ENCODE data around the gene C9. TPM values are rescaled to one million over a fixed set of nuclear protein-coding genes. Genes with fewer than 3 reads are reported as not detected.

Gene C9
- total and polyA plus RNA-seq, 3 experiments from 2014 or later = not detected

DNA sequence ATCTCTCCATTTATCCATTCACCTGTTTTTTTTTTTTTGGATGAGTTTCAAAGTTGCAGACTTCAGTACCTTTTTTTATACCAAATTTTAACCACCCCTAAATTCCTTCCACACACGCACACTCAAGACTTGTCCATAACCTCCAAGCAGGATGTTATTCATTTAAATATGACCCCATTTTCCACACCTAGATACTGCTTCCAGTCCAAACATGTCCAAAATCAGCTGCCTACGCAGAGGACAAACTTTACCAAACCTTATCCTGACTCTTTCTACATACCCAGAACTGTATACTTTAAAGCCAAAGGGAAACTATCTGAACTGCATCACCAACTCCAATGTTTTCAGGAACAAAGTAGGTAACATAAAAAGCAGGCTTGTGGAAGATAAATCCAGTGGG is 108.9 kb downstream of the C9 start:
- ChIA-PET POLR2A (no interaction called here), CTCF (interaction anchor here (0.9 kb wide), 1 partner anchor 17 kb away, joined by 4 read pairs; no protein-coding TSS in a partner anchor)
- no peak overlapping the region for H3K4me3 ChIP-seq (ENCODE audit: low read length)
- H3K36me3 ChIP-seq (ENCODE audit: insufficient read depth, low read length) = no peaks in the 10 kb centered on the region
- peaks cover 10% of the 10 kb centered on the region for H3K4me1 ChIP-seq (ENCODE audit: insufficient read depth, low read length)
- Mint-ChIP-seq H3K4me1 (peaks cover 45 to 69% (median 51%) of the 10 kb centered on the region in 3 donors), H3K36me3 (peaks cover 3 to 8% (median 5%) of the 10 kb centered on the region in 3 donors), H3K9me3 (no peaks in the 10 kb centered on the region), H3K27me3 (peaks cover 0 to 2% of the 10 kb centered on the region in 2 donors), H3K4me3 (peak overlapping the region in 1 of 7 donors; percentile 1), H3K27ac (peak overlapping the region in 3 of 8 donors; percentile 61 to 89 (median 68))
- no peaks in the 10 kb centered on the region for H3K9me3 ChIP-seq (ENCODE audit: low read length)
- no peaks in the 10 kb centered on the region for H3K27me3 ChIP-seq (ENCODE audit: insufficient read depth, low read length, poor library complexity, severe bottlenecking)
- no peak for DNase-seq
- no peak overlapping the region for H3K27ac ChIP-seq (ENCODE audit: low read depth, low read length)

DNA sequence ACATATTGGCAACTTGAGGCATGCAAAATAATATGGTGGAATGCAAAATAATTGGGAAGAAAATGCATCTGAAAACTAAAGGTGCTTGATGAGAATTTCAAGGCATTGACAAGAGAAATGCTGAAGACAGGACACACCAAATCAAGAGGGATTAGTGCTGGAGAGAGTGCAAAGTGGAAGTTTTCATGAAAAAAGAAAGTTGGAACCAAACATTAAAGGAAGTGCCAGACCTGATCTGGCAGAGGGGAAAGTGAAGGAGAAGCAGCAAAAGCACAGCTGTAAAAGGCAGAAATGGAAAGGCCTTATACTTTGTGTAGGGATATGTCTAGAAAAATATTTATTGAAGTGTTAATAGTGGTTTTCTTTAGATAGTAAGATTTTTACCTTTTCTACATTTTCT is 109.6 kb downstream of the C9 start:
- no peaks in the 10 kb centered on the region for H3K9me3 ChIP-seq (ENCODE audit: low read length)
- peaks cover 40 to 67% (median 47%) of the 10 kb centered on the region in 3 donors for H3K4me1 Mint-ChIP-seq
- H3K4me1 ChIP-seq (ENCODE audit: insufficient read depth, low read length) = peaks cover 10% of the 10 kb centered on the region
- peak overlapping the region in 6 of 8 donors; percentile 2 to 75 (median 12) for H3K27ac Mint-ChIP-seq
- no peak overlapping the region for H3K27ac ChIP-seq (ENCODE audit: low read depth, low read length)
- H3K36me3 Mint-ChIP-seq = peaks cover 9 to 15% (median 12%) of the 10 kb centered on the region in 3 donors
- no peaks in the 10 kb centered on the region for H3K27me3 Mint-ChIP-seq
- DNase-seq = no peak
- H3K4me3 ChIP-seq (ENCODE audit: low read length) = no peak overlapping the region
- H3K36me3 ChIP-seq (ENCODE audit: insufficient read depth, low read length) = no peaks in the 10 kb centered on the region
- H3K27me3 ChIP-seq (ENCODE audit: insufficient read depth, low read length, poor library complexity, severe bottlenecking) = no peaks in the 10 kb centered on the region
- no peaks in the 10 kb centered on the region for H3K9me3 Mint-ChIP-seq
- H3K4me3 Mint-ChIP-seq = peak overlapping the region in 2 of 7 donors; percentile 34 to 48
- ChIA-PET CTCF (interaction anchor here (0.9 kb wide), 1 partner anchor 18 kb away, joined by 4 read pairs; no protein-coding TSS in a partner anchor), POLR2A (no interaction called here)

DNA sequence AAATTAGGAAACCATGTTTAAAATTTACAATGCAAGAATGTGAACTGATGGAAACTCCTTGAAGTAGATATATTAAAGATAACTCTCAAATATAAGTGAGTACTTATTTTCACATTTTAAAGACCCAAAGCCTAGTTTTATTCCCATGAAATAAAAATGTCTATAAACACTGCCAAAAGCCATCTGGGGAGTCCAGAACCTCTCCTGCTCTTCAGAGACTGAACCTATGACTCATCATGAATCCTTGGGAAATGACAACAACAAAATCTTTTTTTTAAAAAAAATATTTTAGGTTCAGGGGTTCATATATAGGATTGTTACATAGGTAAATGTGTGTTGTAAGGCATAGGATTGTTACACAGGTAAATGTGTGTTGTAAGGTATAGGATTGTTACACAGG is 111.1 kb downstream of the C9 start:
- Mint-ChIP-seq H3K4me3 (no peak overlapping the region), H3K27ac (no peak overlapping the region), H3K4me1 (peaks cover 35 to 56% (median 36%) of the 10 kb centered on the region in 3 donors), H3K9me3 (no peaks in the 10 kb centered on the region), H3K36me3 (peaks cover 15 to 20% (median 19%) of the 10 kb centered on the region in 3 donors), H3K27me3 (no peaks in the 10 kb centered on the region)
- Histone ChIP-seq H3K4me3 (ENCODE audit: low read length) (no peak overlapping the region), H3K27me3 (ENCODE audit: insufficient read depth, low read length, poor library complexity, severe bottlenecking) (no peaks in the 10 kb centered on the region), H3K27ac (ENCODE audit: low read depth, low read length) (no peak overlapping the region), H3K4me1 (ENCODE audit: insufficient read depth, low read length) (peaks cover 10% of the 10 kb centered on the region), H3K9me3 (ENCODE audit: low read length) (no peaks in the 10 kb centered on the region), H3K36me3 (ENCODE audit: insufficient read depth, low read length) (no peaks in the 10 kb centered on the region)
- POLR2A ChIA-PET = no interaction called here
- DNase-seq = no peak
- CTCF ChIA-PET = no interaction called here

DNA sequence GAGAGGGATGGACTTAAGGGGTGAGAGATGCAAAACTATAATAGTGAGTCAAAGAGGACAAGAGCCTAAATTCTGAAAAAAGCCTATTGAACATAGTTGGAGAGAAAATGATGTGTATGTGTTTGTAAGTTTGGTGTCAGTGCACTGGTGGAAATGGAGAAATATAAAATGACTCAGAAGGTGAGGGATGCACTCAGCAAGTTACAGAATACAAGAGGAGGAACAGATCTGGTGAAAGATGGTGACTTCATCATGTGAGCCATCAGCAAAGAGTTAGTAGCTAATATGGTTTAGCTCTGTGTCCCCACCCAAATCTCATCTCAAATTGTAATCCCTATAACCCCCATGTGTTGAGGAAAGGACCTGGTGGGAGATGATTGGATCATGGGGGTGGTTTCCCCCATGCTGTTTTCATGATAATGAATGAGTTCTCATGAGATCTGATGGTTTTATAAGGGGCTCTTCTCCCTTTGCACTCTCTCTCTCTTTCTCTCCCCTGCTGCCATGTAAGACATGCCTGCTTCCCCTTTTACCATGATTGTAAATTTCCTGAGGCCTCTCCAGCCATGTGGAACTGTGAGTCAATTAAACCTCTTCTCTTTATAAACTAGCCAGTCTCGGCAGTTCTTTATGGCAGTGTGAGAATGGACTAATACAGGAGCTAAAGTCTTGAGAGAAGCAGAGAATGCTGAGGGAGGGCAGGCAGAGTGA is 114.6 kb downstream of the C9 start:
- Mint-ChIP-seq H3K4me1 (peaks cover 4 to 34% (median 13%) of the 10 kb centered on the region in 3 donors), H3K4me3 (no peak overlapping the region), H3K9me3 (no peaks in the 10 kb centered on the region), H3K27ac (peak overlapping the region in 2 of 8 donors; percentile 24 to 74), H3K36me3 (peaks cover 17 to 27% (median 22%) of the 10 kb centered on the region in 3 donors), H3K27me3 (no peaks in the 10 kb centered on the region)
- no peaks in the 10 kb centered on the region for H3K27me3 ChIP-seq (ENCODE audit: insufficient read depth, low read length, poor library complexity, severe bottlenecking)
- H3K4me3 ChIP-seq (ENCODE audit: low read length) = no peak overlapping the region
- no peak for DNase-seq
- ChIA-PET POLR2A (no interaction called here), CTCF (no interaction called here)
- no peaks in the 10 kb centered on the region for H3K4me1 ChIP-seq (ENCODE audit: insufficient read depth, low read length)
- no peaks in the 10 kb centered on the region for H3K9me3 ChIP-seq (ENCODE audit: low read length)
- no peaks in the 10 kb centered on the region for H3K36me3 ChIP-seq (ENCODE audit: insufficient read depth, low read length)
- no peak overlapping the region for H3K27ac ChIP-seq (ENCODE audit: low read depth, low read length)

- no peaks in the 10 kb centered on the region for H3K27me3 Mint-ChIP-seq
- Histone ChIP-seq H3K9me3 (ENCODE audit: low read length) (no peaks in the 10 kb centered on the region), H3K27me3 (ENCODE audit: insufficient read depth, low read length, poor library complexity, severe bottlenecking) (no peaks in the 10 kb centered on the region), H3K36me3 (ENCODE audit: insufficient read depth, low read length) (no peaks in the 10 kb centered on the region), H3K4me3 (ENCODE audit: low read length) (no peak overlapping the region), H3K4me1 (ENCODE audit: insufficient read depth, low read length) (no peaks in the 10 kb centered on the region), H3K27ac (ENCODE audit: low read depth, low read length) (no peak overlapping the region)
- H3K9me3 Mint-ChIP-seq = peaks cover 0 to 2% (median 0%) of the 10 kb centered on the region in 5 donors
- H3K4me3 Mint-ChIP-seq = no peak overlapping the region
- ChIA-PET CTCF (interaction anchor here (1.2 kb wide), 1 partner anchor 31 kb away, joined by 6 read pairs; no protein-coding TSS in a partner anchor), POLR2A (no interaction called here)
- DNase-seq = no peak
- H3K36me3 Mint-ChIP-seq = peaks cover 18 to 33% (median 22%) of the 10 kb centered on the region in 3 donors
- peaks cover 0 to 31% (median 9%) of the 10 kb centered on the region in 3 donors for H3K4me1 Mint-ChIP-seq
- H3K27ac Mint-ChIP-seq = no peak overlapping the region
Observed at GRCh38 chr5:39249069-39249468, 115.2 kb downstream of the C9 start.

GRCh38 chr5:39240750-39241149 is 123.5 kb downstream of the C9 start:
- H3K9me3 Mint-ChIP-seq = peaks cover 0 to 21% (median 13%) of the 10 kb centered on the region in 5 donors
- no peaks in the 10 kb centered on the region for H3K9me3 ChIP-seq (ENCODE audit: low read length)
- no peaks in the 10 kb centered on the region for H3K36me3 ChIP-seq (ENCODE audit: insufficient read depth, low read length)
- DNase-seq = no peak
- H3K27ac Mint-ChIP-seq = peak overlapping the region in 2 of 8 donors; percentile 64 to 70
- ChIA-PET POLR2A (no interaction called here), CTCF (interaction anchor here (1.4 kb wide), 1 partner anchor 23 kb away, joined by 9 read pairs; no protein-coding TSS in a partner anchor)
- H3K4me1 ChIP-seq (ENCODE audit: insufficient read depth, low read length) = peaks cover 8% of the 10 kb centered on the region
- H3K4me3 Mint-ChIP-seq = no peak overlapping the region
- H3K27me3 Mint-ChIP-seq = no peaks in the 10 kb centered on the region
- H3K4me3 ChIP-seq (ENCODE audit: low read length) = no peak overlapping the region
- peaks cover 20 to 44% (median 31%) of the 10 kb centered on the region in 3 donors for H3K4me1 Mint-ChIP-seq
- no peaks in the 10 kb centered on the region for H3K27me3 ChIP-seq (ENCODE audit: insufficient read depth, low read length, poor library complexity, severe bottlenecking)
- H3K36me3 Mint-ChIP-seq = peaks cover 1 to 37% (median 7%) of the 10 kb centered on the region in 3 donors
- H3K27ac ChIP-seq (ENCODE audit: low read depth, low read length) = no peak overlapping the region

GRCh38 chr5:39238366-39239105 is 125.8 kb downstream of the C9 start:
- Mint-ChIP-seq H3K4me1 (peaks cover 20 to 43% (median 31%) of the 10 kb centered on the region in 3 donors), H3K4me3 (peak overlapping the region in 5 of 7 donors; percentile 12 to 51 (median 39)), H3K27me3 (no peaks in the 10 kb centered on the region), H3K36me3 (peaks cover 0 to 26% (median 2%) of the 10 kb centered on the region in 3 donors), H3K9me3 (peaks cover 0 to 21% (median 12%) of the 10 kb centered on the region in 5 donors), H3K27ac (peak overlapping the region; percentile 41 to 91 (median 61))
- Histone ChIP-seq H3K4me1 (ENCODE audit: insufficient read depth, low read length) (peaks cover 8% of the 10 kb centered on the region), H3K4me3 (ENCODE audit: low read length) (no peak overlapping the region), H3K27ac (ENCODE audit: low read depth, low read length) (no peak overlapping the region), H3K27me3 (ENCODE audit: insufficient read depth, low read length, poor library complexity, severe bottlenecking) (no peaks in the 10 kb centered on the region), H3K36me3 (ENCODE audit: insufficient read depth, low read length) (no peaks in the 10 kb centered on the region), H3K9me3 (ENCODE audit: low read length) (no peaks in the 10 kb centered on the region)
- ChIA-PET POLR2A (no interaction called here), CTCF (interaction anchor here (1.5 kb wide), 1 partner anchor 14 kb away, joined by 3 read pairs; no protein-coding TSS in a partner anchor)
- no peak for DNase-seq

All from CD8-positive, alpha-beta memory T cell (primary cell).